Heart left ventricle (tissue), 16 donors: ENCODE results near the gene TRIM67. TPM values are rescaled to one million over a fixed set of nuclear protein-coding genes. Genes with fewer than 3 reads are reported as not detected.

ENCODE experiments used
- ATAC-seq, 4 donors: fragments of 200-7000 bp; cut with Tn5 transposase; one replicate each; pipeline ENCODE4 v1.9.1; 2020 to 2022; ENCODE audit warnings: moderate library complexity in 4 of 4, mild to moderate bottlenecking in 3 of 4, moderate number of reproducible peaks in 1 of 4
- DNase-seq, 5 donors: peaks; one replicate each; pipeline ENCODE4 v3.0.0-alpha.2; 2020
- H3K27ac ChIP-seq, 12 donors: fragments of 200-600 bp; sonication (generic) in 4 of 12; one replicate each; pipeline versions ENCODE4 v1.5.0 to v1.8.0; 2016 to 2022; ENCODE audit warnings: mild to moderate bottlenecking in 2 of 12
- H3K27me3 ChIP-seq, 9 donors: fragments of 200-600 bp; sonication (generic) in 2 of 9; one replicate each; pipeline versions ENCODE4 v1.5.1 to v1.8.0; 2016 to 2022; ENCODE audit warnings: mild to moderate bottlenecking in 3 of 9
- H3K36me3 ChIP-seq, 9 donors: fragments of 200-600 bp; sonication (generic) in 2 of 9; one replicate each; pipeline versions ENCODE4 v1.5.0 to v1.8.0; 2018 to 2022; ENCODE audit warnings: mild to moderate bottlenecking in 2 of 9
- H3K4me1 ChIP-seq, 12 donors: fragments of 200-600 bp; sonication (generic) in 4 of 12; one replicate each; pipeline versions ENCODE4 v1.5.0 to v1.8.0; 2016 to 2022; ENCODE audit warnings: mild to moderate bottlenecking in 3 of 12
- H3K4me3 ChIP-seq, 12 donors: fragments of 200-600 bp; sonication (generic) in 4 of 12; one replicate each; pipeline versions ENCODE4 v1.5.0 to v1.8.0; 2017 to 2022; ENCODE audit warnings: mild to moderate bottlenecking in 9 of 12, moderate library complexity in 4 of 12
- H3K9me3 ChIP-seq, 12 donors: fragments of 200-600 bp; sonication (generic) in 4 of 12; one replicate each; pipeline versions ENCODE4 v1.5.0 to v1.8.0; 2016 to 2022; ENCODE audit warnings: mild to moderate bottlenecking in 1 of 12
- POLR2A ChIP-seq, 2 donors: fragments of 450-650 bp; IDR thresholded peaks; one replicate each; pipeline ENCODE4 v1.6.1; 2017; ENCODE audit warnings: antibody characterized with exemption in 2 of 2, mild to moderate bottlenecking in 2 of 2, moderate library complexity in 2 of 2
- WGBS, 4 donors: extraction: QIAGEN DNeasy Blood & Tissue Kit in 2 of 4; methylation state at CpG; one replicate each; pipeline versions ENCODE4 v1.1.5 to v1.1.7; 2013 to 2018; 5-methylcytosine and 5-hydroxymethylcytosine counted together
- intact Hi-C, 10 donors: fragments of 100-400 bp; cut with DNase I; formaldehyde crosslinking; loops; one replicate each; pipeline versions ENCODE4 v1.11.1 to v1.14.2; 2022
- polyA plus RNA-seq, 2 donors: library from polyadenylated mRNA; stranded (reverse); fragments of 200-250 nt; gene quantifications; one replicate each; pipeline ENCODE4 v1.2.3, GENCODE V29; 2013
- total RNA-seq, 9 donors: library from RNA; depleted of rRNA in 2 of 9; stranded (reverse); fragments of >200 nt in 2 of 9; fragmentation: NEBNext Ultra II Directional in 3 of 9; extraction: Animal tissue kit (Norgen Biotek cat#: 25700) in 3 of 9; gene quantifications; one replicate each; pipeline versions ENCODE4 v1.1.0 to v1.2.4, GENCODE V29; 2016 to 2023
- TF ChIP-seq, protein P1 (sequence below), 12 donors: fragments of 200-600 bp; sonication (generic) in 4 of 12; IDR thresholded peaks; one replicate each; pipeline versions ENCODE4 v1.5.0 to v1.8.0; 2018 to 2022; ENCODE audit warnings: antibody characterized with exemption in 12 of 12, mild to moderate bottlenecking in 5 of 12
- donor health status: ischemic (EF 13 %, LVEDD 7.1; RV severe dilation, severe dysfunction).
- donor health status: healthy with polysubstance abuse.
- donor health status: DM: no; HTN: yes; CAD: no.
- donor health status: DM: no; HTN: no; CAD: no.
- donor health status: ischemic (EF 25% LVEDD 6.9; RV normal size, moderate dysfunction).
- donor health status: ischemic (EF 25% LVEDD 5.7; RV mildly dilated, moderate dysfunction).
- donor health status: healthy.
- donor health status: DM: yes; HTN: yes; CAD: no.
- donor health status: ischemic (EF 35%, LVEDD 5.7; RV mildly dilated, moderate dysfunction).
- donor health status: nonischemic (EF 11% LVEDD 7.7; RV severe dilation, severe dysfunction).
- donor health status: DM: yes; HTN: yes; CAD: no.
- donor health status: PGD.
- donor health status: ischemic (EF 29% LVEDD 5.4; RV normal size, mild dysfunction).
- donor health status: nonischemic (EF 23%, LVEDD 6.1; RV moderate dilation, normal function).

Gene TRIM67
- total and polyA plus RNA-seq, 11 donors = 0.12 to 0.16 (median 0.13) TPM; not detected in 8

DNA sequence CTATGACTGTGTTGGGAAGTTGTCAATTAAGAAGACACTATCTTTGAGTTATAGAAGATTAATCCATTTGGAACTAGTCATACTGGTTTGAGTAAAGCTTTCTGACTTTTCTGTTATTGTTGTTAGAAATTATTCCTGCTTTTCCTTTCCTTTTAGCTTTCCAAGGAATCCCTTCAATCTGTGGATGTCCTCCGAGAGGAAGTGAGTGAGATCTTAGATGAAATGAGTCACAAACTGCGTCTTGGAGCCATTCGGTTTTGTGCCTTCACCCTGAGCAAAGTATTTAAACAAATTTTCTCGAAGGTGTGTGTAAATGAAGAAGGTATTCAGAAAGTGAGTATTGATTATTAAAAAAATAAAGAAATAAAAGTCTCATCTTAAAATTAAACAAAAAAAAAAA is 98.5 kb downstream of the TRIM67 start:
- H3K36me3 ChIP-seq = peaks cover 0 to 100% (median 91%) of the 10 kb centered on the region in 9 donors
- WGBS, 4 donors = 81 to 86% (median 82%) methylated on average over 4 of the region's 4 CpGs
- no peak overlapping the region for H3K4me3 ChIP-seq
- H3K9me3 ChIP-seq = peaks cover 0 to 12% (median 0%) of the 10 kb centered on the region in 12 donors
- no peaks in the 10 kb centered on the region for H3K4me1 ChIP-seq
- no peak overlapping the region for H3K27ac ChIP-seq
- TF ChIP-seq, protein P1, sequence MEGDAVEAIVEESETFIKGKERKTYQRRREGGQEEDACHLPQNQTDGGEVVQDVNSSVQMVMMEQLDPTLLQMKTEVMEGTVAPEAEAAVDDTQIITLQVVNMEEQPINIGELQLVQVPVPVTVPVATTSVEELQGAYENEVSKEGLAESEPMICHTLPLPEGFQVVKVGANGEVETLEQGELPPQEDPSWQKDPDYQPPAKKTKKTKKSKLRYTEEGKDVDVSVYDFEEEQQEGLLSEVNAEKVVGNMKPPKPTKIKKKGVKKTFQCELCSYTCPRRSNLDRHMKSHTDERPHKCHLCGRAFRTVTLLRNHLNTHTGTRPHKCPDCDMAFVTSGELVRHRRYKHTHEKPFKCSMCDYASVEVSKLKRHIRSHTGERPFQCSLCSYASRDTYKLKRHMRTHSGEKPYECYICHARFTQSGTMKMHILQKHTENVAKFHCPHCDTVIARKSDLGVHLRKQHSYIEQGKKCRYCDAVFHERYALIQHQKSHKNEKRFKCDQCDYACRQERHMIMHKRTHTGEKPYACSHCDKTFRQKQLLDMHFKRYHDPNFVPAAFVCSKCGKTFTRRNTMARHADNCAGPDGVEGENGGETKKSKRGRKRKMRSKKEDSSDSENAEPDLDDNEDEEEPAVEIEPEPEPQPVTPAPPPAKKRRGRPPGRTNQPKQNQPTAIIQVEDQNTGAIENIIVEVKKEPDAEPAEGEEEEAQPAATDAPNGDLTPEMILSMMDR (IDR thresholded peaks at IDR 0.05) = no peak
- TF ChIP-seq POLR2A (IDR thresholded peaks at IDR 0.05) = no peak
- no peaks in the 10 kb centered on the region for H3K27me3 ChIP-seq
- DNase-seq (no peak), ATAC-seq (no peak)
- intact Hi-C loops = no loop called here

DNA sequence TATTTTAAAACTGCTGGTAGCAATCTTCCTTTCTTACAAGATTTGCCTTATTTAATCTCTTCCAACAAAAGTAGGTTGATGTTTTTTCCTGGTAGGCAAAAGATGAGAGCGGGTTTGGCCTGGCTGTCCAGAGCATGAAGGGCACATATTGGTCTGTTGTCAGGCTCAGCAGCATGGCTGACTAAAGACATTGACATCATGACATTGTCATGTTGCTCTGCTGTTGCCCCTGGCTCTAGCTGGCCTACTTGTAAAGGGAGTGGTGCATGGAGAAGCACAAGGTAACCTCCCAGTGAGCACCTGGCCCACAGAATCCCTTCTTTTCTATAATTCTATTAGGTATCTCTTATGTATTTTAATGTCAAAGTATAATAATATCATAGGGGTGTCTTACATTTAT is 102.8 kb downstream of the TRIM67 start:
- ATAC-seq = no peak
- WGBS, 4 donors = 96 to 100% (median 97%) methylated on average over 1 of the region's 1 CpG
- intact Hi-C loops = no loop called here

DNA sequence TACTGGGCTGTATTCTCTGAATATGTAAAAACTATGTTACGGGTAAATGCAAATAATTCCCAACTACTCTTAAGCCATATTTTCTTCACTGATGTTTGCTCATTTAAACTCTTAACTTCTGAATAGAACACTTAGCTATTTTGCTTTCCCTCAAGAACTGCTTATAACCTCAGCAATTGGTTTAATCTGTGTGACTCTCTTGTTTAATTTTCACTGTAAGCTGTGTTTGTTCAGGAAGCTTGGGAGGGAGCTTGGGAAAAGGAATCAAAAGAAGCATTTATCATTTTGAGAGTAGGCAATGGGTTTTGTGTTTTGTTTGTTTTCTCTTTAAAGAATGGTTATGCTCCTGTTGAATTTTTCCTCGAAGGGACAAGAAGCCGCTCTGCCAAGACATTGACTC is 103.5 kb downstream of the TRIM67 start:
- TF ChIP-seq, protein P1 (IDR thresholded peaks at IDR 0.05) = no peak
- TF ChIP-seq POLR2A (IDR thresholded peaks at IDR 0.05) = no peak
- 94 to 98% (median 96%) methylated on average over 3 of the region's 3 CpGs for WGBS, 4 donors
- Histone ChIP-seq H3K9me3 (no peaks in the 10 kb centered on the region), H3K27ac (no peak overlapping the region), H3K36me3 (peaks cover 0 to 100% (median 99%) of the 10 kb centered on the region in 9 donors), H3K4me3 (no peak overlapping the region), H3K4me1 (no peaks in the 10 kb centered on the region), H3K27me3 (no peaks in the 10 kb centered on the region)
- DNase-seq = no peak
- intact Hi-C loops = no loop called here
- no peak for ATAC-seq

More for the DNA sequence above, 102.8 kb downstream of the TRIM67 start:
- no peak for DNase-seq
- no peak overlapping the region for H3K4me3 ChIP-seq
- no peaks in the 10 kb centered on the region for H3K27me3 ChIP-seq
- TF ChIP-seq, protein P1 (IDR thresholded peaks at IDR 0.05) = no peak
- no peak for TF ChIP-seq POLR2A (IDR thresholded peaks at IDR 0.05)
- peaks cover 0 to 100% (median 99%) of the 10 kb centered on the region in 9 donors for H3K36me3 ChIP-seq
- H3K27ac ChIP-seq = no peak overlapping the region
- no peaks in the 10 kb centered on the region for H3K4me1 ChIP-seq
- no peaks in the 10 kb centered on the region for H3K9me3 ChIP-seq

DNA sequence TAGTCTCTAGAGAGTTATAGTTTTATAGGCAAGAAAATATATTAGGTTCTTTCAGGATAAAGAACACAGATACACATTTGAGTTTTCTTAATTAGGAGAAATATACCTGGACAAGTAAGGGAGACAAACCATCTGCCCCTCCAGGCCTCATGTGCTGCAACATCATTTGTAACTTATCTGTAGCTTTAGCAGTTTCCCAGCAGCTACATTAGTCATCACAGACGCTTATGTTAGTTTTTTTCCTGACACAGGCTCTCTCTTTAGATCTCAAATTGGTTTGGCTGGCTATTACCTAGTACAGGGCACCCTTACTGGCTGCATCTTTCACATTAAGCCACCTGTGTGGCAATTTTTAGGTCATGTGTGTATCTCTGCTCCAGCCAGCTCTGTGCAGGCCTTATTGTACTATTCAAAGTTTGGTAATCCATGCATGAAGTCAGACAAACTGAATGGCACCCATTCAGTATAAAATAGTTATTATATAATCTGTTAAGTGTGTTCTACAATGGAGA is 105.0 kb downstream of the TRIM67 start:
- intact Hi-C loops = no loop called here
- Histone ChIP-seq H3K4me3 (no peak overlapping the region), H3K27ac (no peak overlapping the region), H3K4me1 (no peaks in the 10 kb centered on the region), H3K9me3 (no peaks in the 10 kb centered on the region), H3K27me3 (no peaks in the 10 kb centered on the region), H3K36me3 (peaks cover 0 to 99% (median 97%) of the 10 kb centered on the region in 9 donors)
- TF ChIP-seq, protein P1 (IDR thresholded peaks at IDR 0.05) = no peak
- no peak for TF ChIP-seq POLR2A (IDR thresholded peaks at IDR 0.05)
- ATAC-seq = no peak
- WGBS, 4 donors = 0 to 86% (median 28%) methylated on average over 1 of the region's 1 CpG
- no peak for DNase-seq

Other genes starting within 250 kb of the TRIM67 start
- 1 to 10 TPM; 5.8 to 9.6 (median 6.9) TPM for gene TTC13, start 183.2 kb upstream of the TRIM67 start, total RNA-seq
- 1 to 10 TPM; 3.7 to 8.0 TPM for gene TTC13, start 183.2 kb upstream of the TRIM67 start, polyA plus RNA-seq
- gene ARV1, start 183.0 kb upstream of the TRIM67 start, total RNA-seq = 10 to 100 TPM; 16.3 to 24.8 (median 22.0) TPM
- 10 to 100 TPM; 24.5 to 49.7 TPM for gene ARV1, start 183.0 kb upstream of the TRIM67 start, polyA plus RNA-seq
- gene FAM89A, start 121.8 kb upstream of the TRIM67 start, total RNA-seq = 10 to 100 TPM in 3 of 9 donors, 1 to 10 TPM in 6; 3.8 to 11.5 (median 7.0) TPM
- gene FAM89A, start 121.8 kb upstream of the TRIM67 start, polyA plus RNA-seq = 1 to 10 TPM; 4.2 to 5.5 TPM
- 10 to 100 TPM; 43.3 to 62.6 (median 52.8) TPM for gene GNPAT, start 79.2 kb downstream of the TRIM67 start, total RNA-seq
- gene GNPAT, start 79.2 kb downstream of the TRIM67 start, polyA plus RNA-seq = 10 to 100 TPM; 49.0 to 55.5 TPM
- gene EXOC8, start 175.8 kb downstream of the TRIM67 start, total RNA-seq = 10 to 100 TPM; 10.2 to 14.8 (median 12.8) TPM
- gene EXOC8, start 175.8 kb downstream of the TRIM67 start, polyA plus RNA-seq = 1 to 10 TPM; 3.7 to 9.7 TPM
- gene SPRTN, start 176.2 kb downstream of the TRIM67 start, total RNA-seq = 10 to 100 TPM in 1 of 9 donors, 1 to 10 TPM in 8; 5.9 to 10.6 (median 8.1) TPM
- gene SPRTN, start 176.2 kb downstream of the TRIM67 start, polyA plus RNA-seq = 1 to 10 TPM; 3.2 to 7.3 TPM